ENCODE results near the gene AAR2. TPM values are rescaled to one million over a fixed set of nuclear protein-coding genes. Genes with fewer than 3 reads are reported as not detected.
A peak's percentile ranks its signal among the peaks of the same experiment; 100 is the strongest.

AAR2 gene
- total RNA-seq, 1 experiment from 2014 or later, result 60.0 TPM

GRCh38 chr20:36275441-36276189 is 39.3 kb downstream of the AAR2 start:
- Histone ChIP-seq H3K4me1 (no peaks in the 10 kb centered on the region), H3K36me3 (ENCODE audit: control insufficient read depth, insufficient read depth, low read length) (no peaks in the 10 kb centered on the region), H3K27me3 (replicated peaks; ENCODE audit: control insufficient read depth, insufficient read depth, low read length) (no peaks in the 10 kb centered on the region; the same call in 1 of the 2 replicates), H3K9me3 (no peaks in the 10 kb centered on the region), H3K4me3 (ENCODE audit: low read depth, low read length) (no peak overlapping the region)
- POLR2A ChIA-PET, result no interaction called here
- no peaks in the 10 kb centered on the region for H3K9me3 Mint-ChIP-seq (ENCODE audit: unreplicated experiment)
- intact Hi-C loops (cut with micrococcal nuclease; ENCODE audit: unreplicated experiment), result no loop called here
- H3K4me3 Mint-ChIP-seq (ENCODE audit: unreplicated experiment), result no peak overlapping the region
- CTCF ChIA-PET, result no interaction called here
- DNase-seq, result peak in 1 of 2 experiments; percentile 42
- no TSS peak for BruUV-seq (replicated peaks)
- H3K4me1 Mint-ChIP-seq (ENCODE audit: low read depth, unreplicated experiment), result no peaks in the 10 kb centered on the region
- TF ChIP-seq CTCF (IDR thresholded peaks at IDR 0.05; ENCODE audit: insufficient read depth in 1 of 2, low read depth in 1 of 2, low read length in 1 of 2, severe bottlenecking in 1 of 2, unreplicated experiment in 1 of 2), result no peak
- H3K27me3 Mint-ChIP-seq (ENCODE audit: insufficient read depth, unreplicated experiment), result peaks cover 21% of the 10 kb centered on the region
- H3K36me3 Mint-ChIP-seq (ENCODE audit: insufficient read depth, unreplicated experiment), result no peaks in the 10 kb centered on the region
- no peak overlapping the region for H3K27ac Mint-ChIP-seq (ENCODE audit: unreplicated experiment)

- CTCF ChIA-PET, result interaction anchor here (0.8 kb wide), 1 partner anchor 9 kb away, joined by 3 read pairs; no protein-coding TSS in a partner anchor
- Mint-ChIP-seq H3K4me1 (ENCODE audit: low read depth, unreplicated experiment) (no peaks in the 10 kb centered on the region), H3K36me3 (ENCODE audit: insufficient read depth, unreplicated experiment) (no peaks in the 10 kb centered on the region), H3K27ac (ENCODE audit: unreplicated experiment) (no peak overlapping the region), H3K27me3 (ENCODE audit: insufficient read depth, unreplicated experiment) (peaks cover 34% of the 10 kb centered on the region), H3K9me3 (ENCODE audit: unreplicated experiment) (no peaks in the 10 kb centered on the region), H3K4me3 (ENCODE audit: unreplicated experiment) (no peak overlapping the region)
- intact Hi-C loops (cut with micrococcal nuclease; ENCODE audit: unreplicated experiment), result no loop called here
- Histone ChIP-seq H3K9me3 (no peaks in the 10 kb centered on the region), H3K4me3 (ENCODE audit: low read depth, low read length) (no peak overlapping the region), H3K27me3 (replicated peaks; ENCODE audit: control insufficient read depth, insufficient read depth, low read length) (no peaks in the 10 kb centered on the region; the same call in 1 of the 2 replicates), H3K4me1 (no peaks in the 10 kb centered on the region), H3K36me3 (ENCODE audit: control insufficient read depth, insufficient read depth, low read length) (no peaks in the 10 kb centered on the region)
- BruUV-seq (replicated peaks), result no TSS peak
- no peak for TF ChIP-seq CTCF (IDR thresholded peaks at IDR 0.05; ENCODE audit: insufficient read depth in 1 of 2, low read depth in 1 of 2, low read length in 1 of 2, severe bottlenecking in 1 of 2, unreplicated experiment in 1 of 2)
- peak in 1 of 2 experiments; percentile 43 for DNase-seq
- POLR2A ChIA-PET, result no interaction called here
These were observed 41.3 kb downstream of the AAR2 start for GRCh38 chr20:36277546-36277945.

GRCh38 chr20:36279362-36279761 is 43.1 kb downstream of the AAR2 start:
- Histone ChIP-seq H3K4me3 (ENCODE audit: low read depth, low read length) (no peak overlapping the region), H3K9me3 (no peaks in the 10 kb centered on the region), H3K4me1 (no peaks in the 10 kb centered on the region), H3K36me3 (ENCODE audit: control insufficient read depth, insufficient read depth, low read length) (no peaks in the 10 kb centered on the region), H3K27me3 (replicated peaks; ENCODE audit: control insufficient read depth, insufficient read depth, low read length) (no peaks in the 10 kb centered on the region; the same call in 1 of the 2 replicates)
- CTCF ChIA-PET, result interaction anchor here (1.6 kb wide), 1 partner anchor 120 kb away, joined by 3 read pairs; no protein-coding TSS in a partner anchor
- H3K27ac Mint-ChIP-seq (ENCODE audit: unreplicated experiment), result no peak overlapping the region
- POLR2A ChIA-PET, result no interaction called here
- no TSS peak for BruUV-seq (replicated peaks)
- H3K4me3 Mint-ChIP-seq (ENCODE audit: unreplicated experiment), result no peak overlapping the region
- peaks cover 42% of the 10 kb centered on the region for H3K27me3 Mint-ChIP-seq (ENCODE audit: insufficient read depth, unreplicated experiment)
- no peak for DNase-seq
- no peaks in the 10 kb centered on the region for H3K36me3 Mint-ChIP-seq (ENCODE audit: insufficient read depth, unreplicated experiment)
- H3K9me3 Mint-ChIP-seq (ENCODE audit: unreplicated experiment), result no peaks in the 10 kb centered on the region
- TF ChIP-seq CTCF (IDR thresholded peaks at IDR 0.05; ENCODE audit: insufficient read depth in 1 of 2, low read depth in 1 of 2, low read length in 1 of 2, severe bottlenecking in 1 of 2, unreplicated experiment in 1 of 2), result no peak
- no peaks in the 10 kb centered on the region for H3K4me1 Mint-ChIP-seq (ENCODE audit: low read depth, unreplicated experiment)
- intact Hi-C loops (cut with micrococcal nuclease; ENCODE audit: unreplicated experiment), result no loop called here
